ENCODE measurements around the gene STPG2.
A peak's percentile ranks its signal among the peaks of the same experiment; 100 is the strongest.

STPG2 gene

GRCh38 chr4:97627750-97628149, 515.5 kb downstream of the STPG2 start:
- H3K14ac ChIP-seq (ENCODE audit: low read length in 2 of 2) = no peak overlapping the region
- H2BK12ac ChIP-seq (ENCODE audit: low read length in 2 of 2) = no peak overlapping the region
- H4K91ac ChIP-seq (ENCODE audit: low read length) = no peak overlapping the region
- H3K27me3 ChIP-seq (ENCODE audit: control insufficient read depth in 1 of 2, insufficient read depth in 1 of 2, low read length in 2 of 2) = no peaks in the 10 kb centered on the region
- H3K27ac ChIP-seq (ENCODE audit: low read length, poor library complexity, severe bottlenecking) = no peak overlapping the region
- no peak overlapping the region for H3K23ac ChIP-seq (ENCODE audit: low read length in 2 of 2)
- no peaks in the 10 kb centered on the region for H3K36me3 ChIP-seq (ENCODE audit: control insufficient read depth in 1 of 2, insufficient read depth in 2 of 2, low read depth in 1 of 2, low read length in 2 of 2)
- no peaks in the 10 kb centered on the region for H3K79me1 ChIP-seq (replicated peaks; ENCODE audit: low read length, poor library complexity, severe bottlenecking)
- no peaks in the 10 kb centered on the region for H3K4me1 ChIP-seq (ENCODE audit: control insufficient read depth, insufficient read depth, low read depth, low read length)
- WGBS = 87% methylated on average over 4 of the region's 4 CpGs
- no peak overlapping the region for H2AK5ac ChIP-seq (ENCODE audit: low read length, severe bottlenecking)
- H3K9me3 ChIP-seq (ENCODE audit: control insufficient read depth, low read length) = peaks cover 9% of the 10 kb centered on the region
- no peak overlapping the region for H3K18ac ChIP-seq (ENCODE audit: low read depth in 1 of 2, low read length in 2 of 2)
- no peak overlapping the region for H2BK120ac ChIP-seq (ENCODE audit: low read depth, low read length)
- no peak for DNase-seq
- no peak overlapping the region for H4K8ac ChIP-seq (ENCODE audit: low read length)
- no peak overlapping the region for H2BK15ac ChIP-seq (ENCODE audit: low read depth, poor library complexity, severe bottlenecking)
- H3K4me2 ChIP-seq (ENCODE audit: low read length, poor library complexity, severe bottlenecking) = no peak overlapping the region
- H2AFZ ChIP-seq (ENCODE audit: low read depth, low read length) = no peak overlapping the region
- no peak overlapping the region for H3K4me3 ChIP-seq (ENCODE audit: insufficient read depth in 1 of 2, low read depth in 1 of 2, low read length in 2 of 2)
- no peak overlapping the region for H2BK5ac ChIP-seq (ENCODE audit: low read depth, low read length, poor library complexity, severe bottlenecking)
- H3K4ac ChIP-seq (ENCODE audit: low read depth in 1 of 2, low read length in 2 of 2) = no peak overlapping the region
- no peak overlapping the region for H3K9ac ChIP-seq (ENCODE audit: low read length)

GRCh38 chr4:97624204-97624603, 519.1 kb downstream of the STPG2 start:
- H2BK15ac ChIP-seq (ENCODE audit: low read depth, poor library complexity, severe bottlenecking) = no peak overlapping the region
- no peak overlapping the region for H4K91ac ChIP-seq (ENCODE audit: low read length)
- no peak for DNase-seq
- H3K27me3 ChIP-seq (ENCODE audit: control insufficient read depth in 1 of 2, insufficient read depth in 1 of 2, low read length in 2 of 2) = no peaks in the 10 kb centered on the region
- no peak overlapping the region for H3K14ac ChIP-seq (ENCODE audit: low read length in 2 of 2)
- H3K18ac ChIP-seq (ENCODE audit: low read depth in 1 of 2, low read length in 2 of 2) = no peak overlapping the region
- H3K36me3 ChIP-seq (ENCODE audit: control insufficient read depth in 1 of 2, insufficient read depth in 2 of 2, low read depth in 1 of 2, low read length in 2 of 2) = no peaks in the 10 kb centered on the region
- 73% methylated on average over 4 of the region's 4 CpGs for WGBS
- H3K4me3 ChIP-seq (ENCODE audit: insufficient read depth in 1 of 2, low read depth in 1 of 2, low read length in 2 of 2) = no peak overlapping the region
- H3K23ac ChIP-seq (ENCODE audit: low read length in 2 of 2) = no peak overlapping the region
- no peak overlapping the region for H2BK120ac ChIP-seq (ENCODE audit: low read depth, low read length)
- peaks cover 17% of the 10 kb centered on the region for H3K9me3 ChIP-seq (ENCODE audit: control insufficient read depth, low read length)
- H3K4me2 ChIP-seq (ENCODE audit: low read length, poor library complexity, severe bottlenecking) = no peak overlapping the region
- H2BK12ac ChIP-seq (ENCODE audit: low read length in 2 of 2) = no peak overlapping the region
- H2AFZ ChIP-seq (ENCODE audit: low read depth, low read length) = no peak overlapping the region
- no peak overlapping the region for H3K9ac ChIP-seq (ENCODE audit: low read length)
- no peak overlapping the region for H4K8ac ChIP-seq (ENCODE audit: low read length)
- no peaks in the 10 kb centered on the region for H3K4me1 ChIP-seq (ENCODE audit: control insufficient read depth, insufficient read depth, low read depth, low read length)
- no peaks in the 10 kb centered on the region for H3K79me1 ChIP-seq (replicated peaks; ENCODE audit: low read length, poor library complexity, severe bottlenecking)
- no peak overlapping the region for H3K27ac ChIP-seq (ENCODE audit: low read length, poor library complexity, severe bottlenecking)
- no peak overlapping the region for H2AK5ac ChIP-seq (ENCODE audit: low read length, severe bottlenecking)
- no peak overlapping the region for H2BK5ac ChIP-seq (ENCODE audit: low read depth, low read length, poor library complexity, severe bottlenecking)
- H3K4ac ChIP-seq (ENCODE audit: low read depth in 1 of 2, low read length in 2 of 2) = no peak overlapping the region

GRCh38 chr4:97605932-97606331, 537.3 kb downstream of the STPG2 start:
- Histone ChIP-seq H3K27me3 (ENCODE audit: control insufficient read depth in 1 of 2, insufficient read depth in 1 of 2, low read length in 2 of 2) (no peaks in the 10 kb centered on the region), H2AFZ (ENCODE audit: low read depth, low read length) (no peak overlapping the region), H3K36me3 (ENCODE audit: control insufficient read depth in 1 of 2, insufficient read depth in 2 of 2, low read depth in 1 of 2, low read length in 2 of 2) (no peaks in the 10 kb centered on the region), H3K18ac (ENCODE audit: low read depth in 1 of 2, low read length in 2 of 2) (no peak overlapping the region), H4K91ac (ENCODE audit: low read length) (no peak overlapping the region), H3K9me3 (ENCODE audit: control insufficient read depth, low read length) (no peaks in the 10 kb centered on the region), H3K27ac (ENCODE audit: low read length, poor library complexity, severe bottlenecking) (no peak overlapping the region), H3K14ac (ENCODE audit: low read length in 2 of 2) (no peak overlapping the region), H3K23ac (ENCODE audit: low read length in 2 of 2) (no peak overlapping the region), H3K4me3 (ENCODE audit: insufficient read depth in 1 of 2, low read depth in 1 of 2, low read length in 2 of 2) (no peak overlapping the region), H2BK5ac (ENCODE audit: low read depth, low read length, poor library complexity, severe bottlenecking) (no peak overlapping the region), H3K9ac (ENCODE audit: low read length) (no peak overlapping the region), H2BK120ac (ENCODE audit: low read depth, low read length) (no peak overlapping the region), H3K4me1 (ENCODE audit: control insufficient read depth, insufficient read depth, low read depth, low read length) (no peaks in the 10 kb centered on the region), H3K4me2 (ENCODE audit: low read length, poor library complexity, severe bottlenecking) (no peak overlapping the region), H4K8ac (ENCODE audit: low read length) (no peak overlapping the region), H3K79me1 (replicated peaks; ENCODE audit: low read length, poor library complexity, severe bottlenecking) (no peaks in the 10 kb centered on the region), H2AK5ac (ENCODE audit: low read length, severe bottlenecking) (no peak overlapping the region), H3K4ac (ENCODE audit: low read depth in 1 of 2, low read length in 2 of 2) (no peak overlapping the region), H2BK12ac (ENCODE audit: low read length in 2 of 2) (no peak overlapping the region), H2BK15ac (ENCODE audit: low read depth, poor library complexity, severe bottlenecking) (no peak overlapping the region)
- WGBS = no CpG with 5 or more reads among the region's 2 CpGs
- DNase-seq = no peak

- Histone ChIP-seq H3K27me3 (ENCODE audit: control insufficient read depth in 1 of 2, insufficient read depth in 1 of 2, low read length in 2 of 2) (no peaks in the 10 kb centered on the region), H4K8ac (ENCODE audit: low read length) (no peak overlapping the region), H3K9me3 (ENCODE audit: control insufficient read depth, low read length) (peaks cover 6% of the 10 kb centered on the region), H2BK5ac (ENCODE audit: low read depth, low read length, poor library complexity, severe bottlenecking) (no peak overlapping the region), H2BK120ac (ENCODE audit: low read depth, low read length) (no peak overlapping the region), H2AFZ (ENCODE audit: low read depth, low read length) (no peak overlapping the region), H3K36me3 (ENCODE audit: control insufficient read depth in 1 of 2, insufficient read depth in 2 of 2, low read depth in 1 of 2, low read length in 2 of 2) (no peaks in the 10 kb centered on the region), H3K4me2 (ENCODE audit: low read length, poor library complexity, severe bottlenecking) (no peak overlapping the region), H4K91ac (ENCODE audit: low read length) (peak overlapping the region; percentile 35), H2BK12ac (ENCODE audit: low read length in 2 of 2) (no peak overlapping the region), H2AK5ac (ENCODE audit: low read length, severe bottlenecking) (no peak overlapping the region), H2BK15ac (ENCODE audit: low read depth, poor library complexity, severe bottlenecking) (no peak overlapping the region), H3K9ac (ENCODE audit: low read length) (no peak overlapping the region), H3K18ac (ENCODE audit: low read depth in 1 of 2, low read length in 2 of 2) (no peak overlapping the region), H3K23ac (ENCODE audit: low read length in 2 of 2) (no peak overlapping the region), H3K4ac (ENCODE audit: low read depth in 1 of 2, low read length in 2 of 2) (no peak overlapping the region), H3K4me3 (ENCODE audit: insufficient read depth in 1 of 2, low read depth in 1 of 2, low read length in 2 of 2) (no peak overlapping the region), H3K79me1 (replicated peaks; ENCODE audit: low read length, poor library complexity, severe bottlenecking) (no peaks in the 10 kb centered on the region), H3K4me1 (ENCODE audit: control insufficient read depth, insufficient read depth, low read depth, low read length) (no peaks in the 10 kb centered on the region), H3K14ac (ENCODE audit: low read length in 2 of 2) (no peak overlapping the region), H3K27ac (ENCODE audit: low read length, poor library complexity, severe bottlenecking) (no peak overlapping the region)
- 94% methylated on average over 9 of the region's 9 CpGs for WGBS
- DNase-seq = no peak
Observed at GRCh38 chr4:97593248-97593647, 550.0 kb downstream of the STPG2 start.
